Peyer's patch (tissue), 4 donors: Measurements from ENCODE around the gene CELF1.

ENCODE experiments used
- POLR2A ChIP-seq, 2 donors: fragments of 450-650 bp; IDR thresholded peaks; one replicate each; pipeline ENCODE4 v1.5.1; 2017; ENCODE audit warnings: antibody characterized with exemption in 2 of 2, mild to moderate bottlenecking in 2 of 2, moderate library complexity in 2 of 2
- TF ChIP-seq, protein P1 (sequence below), 6 experiments: fragments of 450-650 bp in 4 of 6; fragments of 200-600 bp in 2 of 6; sonication (generic) in 1 of 6; IDR thresholded peaks; one replicate each; pipeline ENCODE4 v1.5.1; 2017 to 2019; ENCODE audit warnings: antibody characterized with exemption in 6 of 6, mild to moderate bottlenecking in 3 of 6, moderate library complexity in 1 of 6

DNA sequence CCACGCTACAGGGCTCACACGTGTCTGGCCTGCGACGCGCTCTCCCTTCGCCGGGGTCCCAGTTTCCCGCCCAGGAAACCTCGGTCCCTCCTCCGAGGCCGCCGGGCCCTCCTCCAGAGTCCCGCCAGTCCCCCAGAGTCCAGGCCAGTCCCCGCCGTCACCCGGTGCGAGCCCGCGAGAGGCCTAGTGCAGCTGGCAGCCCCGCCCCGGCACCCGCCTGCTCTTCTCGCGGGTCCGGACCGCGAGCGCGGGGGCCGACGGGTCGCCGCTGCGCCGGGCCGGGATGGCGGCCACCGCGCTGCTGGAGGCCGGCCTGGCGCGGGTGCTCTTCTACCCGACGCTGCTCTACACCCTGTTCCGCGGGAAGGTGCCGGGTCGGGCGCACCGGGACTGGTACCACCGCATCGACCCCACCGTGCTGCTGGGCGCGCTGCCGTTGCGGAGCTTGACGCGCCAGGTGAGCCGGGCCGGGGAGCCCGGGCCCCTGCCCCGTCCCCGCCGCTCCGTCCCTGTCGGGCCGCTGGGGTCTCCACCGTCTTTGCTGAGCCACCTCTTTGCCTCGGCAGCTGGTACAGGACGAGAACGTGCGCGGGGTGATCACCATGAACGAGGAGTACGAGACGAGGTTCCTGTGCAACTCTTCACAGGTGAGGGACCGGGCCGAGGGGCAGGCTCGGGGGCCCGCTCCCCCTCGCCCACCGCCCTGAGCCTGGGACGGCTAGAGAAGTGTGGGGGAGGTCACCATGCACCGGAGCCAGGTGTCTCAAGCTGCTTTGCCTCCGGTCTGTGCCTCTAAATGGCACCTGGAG, 12.6 kb upstream of the CELF1 start, which contains the start of gene PTPMT1:
- TF ChIP-seq, protein P1, sequence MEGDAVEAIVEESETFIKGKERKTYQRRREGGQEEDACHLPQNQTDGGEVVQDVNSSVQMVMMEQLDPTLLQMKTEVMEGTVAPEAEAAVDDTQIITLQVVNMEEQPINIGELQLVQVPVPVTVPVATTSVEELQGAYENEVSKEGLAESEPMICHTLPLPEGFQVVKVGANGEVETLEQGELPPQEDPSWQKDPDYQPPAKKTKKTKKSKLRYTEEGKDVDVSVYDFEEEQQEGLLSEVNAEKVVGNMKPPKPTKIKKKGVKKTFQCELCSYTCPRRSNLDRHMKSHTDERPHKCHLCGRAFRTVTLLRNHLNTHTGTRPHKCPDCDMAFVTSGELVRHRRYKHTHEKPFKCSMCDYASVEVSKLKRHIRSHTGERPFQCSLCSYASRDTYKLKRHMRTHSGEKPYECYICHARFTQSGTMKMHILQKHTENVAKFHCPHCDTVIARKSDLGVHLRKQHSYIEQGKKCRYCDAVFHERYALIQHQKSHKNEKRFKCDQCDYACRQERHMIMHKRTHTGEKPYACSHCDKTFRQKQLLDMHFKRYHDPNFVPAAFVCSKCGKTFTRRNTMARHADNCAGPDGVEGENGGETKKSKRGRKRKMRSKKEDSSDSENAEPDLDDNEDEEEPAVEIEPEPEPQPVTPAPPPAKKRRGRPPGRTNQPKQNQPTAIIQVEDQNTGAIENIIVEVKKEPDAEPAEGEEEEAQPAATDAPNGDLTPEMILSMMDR (IDR thresholded peaks at IDR 0.05), result no peak
- peak; percentile 25 to 54 for TF ChIP-seq POLR2A (IDR thresholded peaks at IDR 0.05)
